Left ventricle myocardium superior (tissue), 1 donor: ENCODE results near the gene ADNP. TPM values are rescaled to one million over a fixed set of nuclear protein-coding genes. Genes with fewer than 3 reads are reported as not detected.
A peak's percentile ranks its signal among the peaks of the same experiment; 100 is the strongest.

Experiments
- ATAC-seq: fragments of 200-7000 bp; cut with Tn5 transposase; one replicate; pipeline ENCODE4 v1.9.1; 2020; ENCODE audit warnings: mild to moderate bottlenecking, moderate library complexity
- DNase-seq: peaks from one replicate; pipeline ENCODE4 v3.0.0-alpha.2; 2020
- intact Hi-C: fragments of 100-400 bp; cut with micrococcal nuclease; formaldehyde crosslinking; loops from one replicate; pipeline ENCODE4 v1.11.0; 2022
- total RNA-seq: library from RNA; stranded (reverse); fragmentation: NEBNext Ultra II Directional; extraction: Animal tissue kit (Norgen Biotek cat#: 25700); gene quantifications from one replicate; pipeline ENCODE4 v1.2.1, GENCODE V29; 2021
- donor health status: DM: no; HTN: yes; CAD: no; lungs with severe emphysema.

ADNP gene
- total RNA-seq, 1 donor from 2014 or later = 34.2 TPM

- intact Hi-C loops = no loop called here
- no peak for DNase-seq
- ATAC-seq = no peak
Measured at GRCh38 chr20:50877232-50877743, 53.9 kb downstream of the ADNP start.

GRCh38 chr20:50876816-50877215, 54.4 kb downstream of the ADNP start:
- intact Hi-C loops = no loop called here
- ATAC-seq = no peak
- no peak for DNase-seq

GRCh38 chr20:50876063-50876685, 55.1 kb downstream of the ADNP start:
- ATAC-seq = no peak
- no peak for DNase-seq
- intact Hi-C loops = no loop called here

- no peak for ATAC-seq
- intact Hi-C loops = no loop called here
- no peak for DNase-seq
Measured at GRCh38 chr20:50874758-50875665, 56.2 kb downstream of the ADNP start.

GRCh38 chr20:50874111-50874757, 57.0 kb downstream of the ADNP start:
- intact Hi-C loops = no loop called here
- no peak for ATAC-seq

GRCh38 chr20:50873585-50873984, 57.7 kb downstream of the ADNP start:
- no peak for ATAC-seq
- intact Hi-C loops = no loop called here
- no peak for DNase-seq

More at GRCh38 chr20:50874111-50874757, 57.0 kb downstream of the ADNP start:
- no peak for DNase-seq

GRCh38 chr20:50872560-50873425, 58.4 kb downstream of the ADNP start:
- no peak for ATAC-seq
- no peak for DNase-seq
- intact Hi-C loops = no loop called here

- ATAC-seq = peak; percentile 22
- DNase-seq = no peak
- intact Hi-C loops = no loop called here
Measured at GRCh38 chr20:50870561-50871161, 60.6 kb downstream of the ADNP start.

GRCh38 chr20:50868509-50869495, 62.4 kb downstream of the ADNP start:
- ATAC-seq = no peak

GRCh38 chr20:50867805-50868204, 63.4 kb downstream of the ADNP start:
- ATAC-seq (no peak), DNase-seq (no peak)
- intact Hi-C loops = no loop called here

More at GRCh38 chr20:50868509-50869495, 62.4 kb downstream of the ADNP start:
- DNase-seq = no peak
- intact Hi-C loops = no loop called here

GRCh38 chr20:50866831-50867230, 64.4 kb downstream of the ADNP start:
- intact Hi-C loops = no loop called here
- DNase-seq (no peak), ATAC-seq (no peak)

- DNase-seq (no peak), ATAC-seq (no peak)
- intact Hi-C loops = no loop called here
Measured at GRCh38 chr20:50866036-50866685, 65.1 kb downstream of the ADNP start.

GRCh38 chr20:50865591-50865990, 65.6 kb downstream of the ADNP start:
- DNase-seq (no peak), ATAC-seq (no peak)
- intact Hi-C loops = no loop called here

GRCh38 chr20:50865114-50865513, 66.1 kb downstream of the ADNP start:
- no peak for DNase-seq
- intact Hi-C loops = no loop called here
- no peak for ATAC-seq

GRCh38 chr20:50862546-50862945, 68.7 kb downstream of the ADNP start:
- ATAC-seq (no peak), DNase-seq (no peak)
- intact Hi-C loops = no loop called here

- intact Hi-C loops = no loop called here
- no peak for DNase-seq
Measured at GRCh38 chr20:50861012-50861411, 70.2 kb downstream of the ADNP start.

GRCh38 chr20:50859161-50859560, 72.1 kb downstream of the ADNP start:
- intact Hi-C loops = no loop called here
- ATAC-seq = no peak
- no peak for DNase-seq

More at GRCh38 chr20:50861012-50861411, 70.2 kb downstream of the ADNP start:
- ATAC-seq = no peak
